GM19043 (cell line): Measurements from ENCODE around the gene PEX13.
"Not testable (repeated sequence)": the region's sequence is repeated elsewhere in the genome, so short reads cannot be mapped to it uniquely, and the experiment has no call there.

ENCODE experiments used
- ATAC-seq: cut with Tn5 transposase; IDR thresholded peaks from one replicate; pipeline ENCODE4 v1.9.1; 2021; ENCODE audit warnings: low read depth; ENCODE audit not compliant: unreplicated experiment

The PEX13 gene

DNA sequence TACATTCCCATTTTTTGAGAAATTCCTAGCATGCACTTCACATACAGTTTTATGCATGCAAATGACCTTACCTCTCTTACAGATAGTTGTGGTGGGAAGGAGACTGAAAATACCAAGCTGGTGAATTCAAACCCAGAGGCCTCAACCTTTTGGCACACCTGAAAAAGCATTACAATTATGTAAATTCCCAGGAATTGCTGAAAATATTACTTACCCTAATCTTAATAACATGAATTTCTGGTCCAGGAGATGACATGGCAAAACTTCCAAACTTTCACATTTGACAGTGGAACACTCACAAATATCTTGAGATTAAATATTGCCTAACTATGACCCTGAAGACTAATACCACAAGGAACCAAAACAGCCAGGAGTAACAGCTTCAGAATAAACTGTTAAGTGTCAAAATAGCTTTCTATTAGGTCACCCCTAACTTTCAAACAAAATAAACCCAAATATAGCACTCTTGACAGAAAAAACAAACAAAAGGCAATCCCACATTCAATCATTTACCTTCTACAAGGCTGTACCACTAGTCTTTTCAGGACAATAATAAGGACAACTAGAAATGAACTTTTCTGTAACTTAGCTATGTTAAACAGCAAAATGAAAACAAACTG, 10.9 kb upstream of the PEX13 start:
- no peak for ATAC-seq

DNA sequence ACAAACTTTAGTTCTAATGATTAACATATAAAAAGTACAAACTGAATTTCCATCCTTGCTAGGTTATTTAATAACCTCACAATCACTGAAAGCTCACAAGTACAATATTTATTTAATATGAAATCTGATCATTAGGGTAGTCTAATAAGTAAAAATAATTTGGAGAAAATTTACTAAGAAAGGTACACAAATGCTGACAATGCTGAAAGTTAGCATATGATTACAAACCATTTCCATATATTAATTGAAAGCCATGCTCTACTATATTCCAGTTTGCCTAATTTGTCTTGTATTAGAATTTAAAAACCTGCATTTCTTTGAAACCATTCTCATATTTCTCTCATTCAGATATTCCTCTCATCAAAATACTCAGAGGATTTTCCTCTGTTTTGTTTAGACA, 8.2 kb upstream of the PEX13 start:
- no peak for ATAC-seq

DNA sequence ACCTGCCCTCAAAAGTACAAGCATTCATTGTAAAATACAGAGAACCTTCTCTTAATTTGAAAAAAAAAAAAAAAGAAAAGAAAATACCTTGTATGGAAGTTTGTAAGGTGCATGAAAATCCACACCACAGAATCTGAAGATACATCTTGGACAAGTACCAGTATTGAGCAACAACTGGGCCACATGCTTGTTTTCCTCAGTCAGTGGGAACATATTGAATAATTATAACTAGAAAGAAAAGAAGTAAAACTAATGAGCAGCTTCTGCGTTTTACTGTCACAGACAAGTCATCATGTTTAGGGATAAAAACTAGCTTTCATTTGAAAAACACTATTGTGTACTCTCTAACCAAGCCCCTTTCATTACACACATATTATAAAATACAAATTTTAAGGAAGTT, 5.8 kb upstream of the PEX13 start:
- no peak for ATAC-seq

DNA sequence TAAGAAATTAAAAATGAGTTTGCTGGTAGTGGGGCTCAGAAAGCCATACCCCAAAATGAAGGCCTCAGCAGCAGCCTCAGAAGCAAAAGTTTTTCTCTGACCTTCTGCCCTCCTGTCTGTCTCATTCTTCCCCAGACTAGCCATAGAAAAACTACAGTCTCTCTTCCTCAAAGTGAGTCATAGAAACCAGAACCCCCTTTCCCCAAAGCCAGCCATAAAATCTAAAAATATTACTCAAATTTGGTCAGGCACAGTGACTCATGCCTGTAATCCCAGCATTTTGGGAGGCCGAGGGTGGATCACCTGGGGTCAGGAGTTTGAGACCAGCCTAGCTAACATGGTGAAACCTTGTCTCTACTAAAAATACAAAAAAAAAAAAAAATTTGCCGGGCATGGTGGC, 5.2 kb upstream of the PEX13 start:
- ATAC-seq: not testable (repeated sequence)

DNA sequence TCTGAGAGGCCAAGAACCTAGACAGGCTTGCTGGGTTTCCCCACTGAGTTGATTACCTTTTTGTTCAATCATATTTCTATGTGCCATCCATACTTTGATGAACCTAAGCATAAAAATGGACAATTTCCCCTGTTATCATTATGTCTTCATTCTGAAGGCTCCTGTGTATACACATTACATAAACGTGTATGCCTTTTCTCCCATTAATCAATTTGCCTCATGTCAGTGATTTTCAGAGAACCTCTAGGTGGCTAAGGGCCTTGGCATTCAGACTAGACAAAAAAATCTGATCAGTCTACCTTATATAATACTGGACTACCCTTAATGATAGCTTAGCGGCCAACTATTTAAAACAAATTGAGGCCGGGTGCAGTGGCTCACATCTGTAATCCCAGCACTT, 4.1 kb upstream of the PEX13 start:
- ATAC-seq: no peak

DNA sequence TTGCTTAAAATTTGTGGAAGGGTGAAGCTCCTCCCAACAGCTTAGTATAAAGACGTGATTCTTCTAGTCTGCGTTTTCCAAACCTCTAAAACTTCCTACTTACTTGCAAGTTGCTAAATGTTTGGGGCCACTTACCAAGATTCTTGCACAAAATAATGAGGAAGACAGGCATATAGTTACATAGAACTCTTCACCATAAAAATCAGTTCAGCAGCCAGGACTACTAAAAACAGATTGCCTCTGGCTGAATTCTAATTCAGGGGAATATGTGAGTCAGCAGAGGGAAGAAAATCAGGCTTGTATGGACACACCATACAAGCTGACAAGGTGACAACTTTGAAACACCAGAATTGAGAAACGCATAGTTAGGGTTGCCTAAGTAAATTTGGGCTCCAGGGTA, 2.8 kb upstream of the PEX13 start:
- ATAC-seq: no peak

DNA sequence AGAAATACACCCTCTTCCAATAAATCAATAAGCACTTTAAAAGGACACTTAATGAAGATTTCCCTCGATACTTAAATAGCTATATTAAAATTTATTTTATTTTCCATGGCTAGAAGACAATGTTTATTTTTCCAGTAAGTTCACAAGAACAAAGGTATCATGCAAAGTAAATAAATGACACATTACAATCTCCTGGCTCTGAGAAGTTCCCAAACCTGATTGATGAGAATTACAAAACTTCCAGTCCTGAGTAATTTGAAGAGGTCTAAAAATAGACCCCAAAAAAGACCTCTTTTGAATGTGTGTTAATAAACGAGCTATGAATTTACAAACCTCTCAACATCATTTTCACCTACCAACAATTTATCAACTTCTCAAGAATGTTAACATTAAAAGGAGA, 1.5 kb upstream of the PEX13 start:
- no peak for ATAC-seq

GRCh38 chr2:61016392-61017002, 1.0 kb upstream of the PEX13 start:
- ATAC-seq: peak; percentile 5

GRCh38 chr2:61017003-61017555, 441 bp upstream of the PEX13 start:
- peak; percentile 58 for ATAC-seq

DNA sequence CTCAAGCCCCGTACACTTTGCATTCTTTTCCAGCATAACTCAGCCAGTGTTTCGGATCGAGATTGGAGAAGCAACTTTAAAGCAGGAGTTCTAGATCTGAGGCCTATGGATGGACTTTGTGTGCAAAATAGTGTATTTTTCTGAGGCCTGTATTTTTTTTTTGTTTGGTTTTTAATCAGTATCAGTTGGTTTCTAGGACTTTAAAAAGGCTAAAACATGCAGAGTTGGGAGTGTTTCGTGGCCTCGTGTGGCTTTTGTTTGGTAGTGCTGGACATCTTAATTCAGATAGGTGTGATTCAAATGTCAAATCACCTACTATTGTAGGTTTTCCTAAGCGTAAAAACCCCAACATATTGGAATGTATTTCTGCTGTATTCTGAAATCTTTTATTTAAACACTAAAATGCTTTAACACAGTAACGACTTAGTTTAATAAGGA, 817 bp downstream of the PEX13 start:
- no peak for ATAC-seq

GRCh38 chr2:61018798-61019197, 1.3 kb downstream of the PEX13 start:
- ATAC-seq: no peak

- no peak for ATAC-seq
Observed at GRCh38 chr2:61021228-61021660, 3.7 kb downstream of the PEX13 start.

- ATAC-seq: no peak
Observed at GRCh38 chr2:61023670-61024069, 6.2 kb downstream of the PEX13 start.

DNA sequence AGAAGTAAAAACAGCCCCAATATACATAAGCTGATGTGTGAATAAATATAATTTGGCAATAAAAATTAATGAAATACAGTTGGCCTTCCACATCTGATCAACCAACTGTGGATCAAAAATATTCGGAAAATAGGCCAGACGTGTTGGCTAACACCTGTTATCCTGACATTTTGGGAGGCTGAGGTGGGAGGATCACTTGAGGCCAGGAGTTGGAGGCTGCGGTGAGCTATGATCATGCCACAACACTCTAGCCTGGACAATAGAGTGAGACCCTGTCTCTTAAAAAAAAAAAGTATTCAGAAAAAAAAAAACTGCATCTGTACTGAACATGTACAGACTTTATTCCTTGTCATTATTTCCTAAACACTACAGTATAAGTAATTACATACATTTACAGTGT, 12.0 kb downstream of the PEX13 start:
- ATAC-seq: no peak

- not testable (repeated sequence) for ATAC-seq
Observed at GRCh38 chr2:61034592-61034991, 17.1 kb downstream of the PEX13 start.

DNA sequence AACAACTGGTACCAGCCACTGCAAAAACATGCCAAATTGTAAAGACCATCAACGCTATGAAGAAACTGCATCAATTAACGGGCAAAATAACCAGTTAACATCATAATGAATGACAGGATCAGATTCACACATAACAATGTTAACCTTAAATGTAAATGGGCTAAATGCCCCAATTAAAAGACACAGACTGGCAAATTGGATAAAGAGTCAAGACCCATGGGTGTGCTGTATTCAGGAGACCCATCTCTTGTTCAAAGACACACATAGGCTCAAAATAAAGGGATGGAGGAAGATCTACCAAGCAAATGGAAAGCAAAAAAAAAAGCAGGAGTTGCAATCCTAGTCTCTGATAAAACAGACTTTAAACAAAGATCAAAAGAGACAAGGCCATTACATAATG, 19.1 kb downstream of the PEX13 start:
- not testable (repeated sequence) for ATAC-seq

DNA sequence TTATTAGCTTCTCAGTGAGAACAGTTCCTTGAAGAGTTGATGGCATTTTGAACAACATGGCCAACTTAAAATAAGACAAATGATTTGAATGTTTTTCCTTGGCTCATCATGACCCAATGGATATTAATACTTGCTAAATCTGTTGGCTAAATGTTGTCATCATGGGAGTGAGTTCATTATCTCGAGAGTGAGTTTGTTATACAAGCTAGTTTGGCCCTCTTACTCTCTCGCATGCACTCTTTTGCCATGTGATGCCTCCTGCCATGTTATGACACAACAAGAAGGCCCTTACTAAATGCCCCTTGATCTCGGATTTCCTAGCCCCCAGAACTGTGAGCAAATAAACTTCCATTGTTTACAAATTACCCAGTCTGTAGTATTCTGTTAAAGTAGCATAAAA, 25.3 kb downstream of the PEX13 start:
- no peak for ATAC-seq

- ATAC-seq: no peak
Observed at GRCh38 chr2:61044636-61045035, 27.1 kb downstream of the PEX13 start.

- ATAC-seq: no peak
Observed at GRCh38 chr2:61045226-61045625, 27.7 kb downstream of the PEX13 start.

- ATAC-seq: no peak
Observed at GRCh38 chr2:61045999-61046398, 28.5 kb downstream of the PEX13 start.

DNA sequence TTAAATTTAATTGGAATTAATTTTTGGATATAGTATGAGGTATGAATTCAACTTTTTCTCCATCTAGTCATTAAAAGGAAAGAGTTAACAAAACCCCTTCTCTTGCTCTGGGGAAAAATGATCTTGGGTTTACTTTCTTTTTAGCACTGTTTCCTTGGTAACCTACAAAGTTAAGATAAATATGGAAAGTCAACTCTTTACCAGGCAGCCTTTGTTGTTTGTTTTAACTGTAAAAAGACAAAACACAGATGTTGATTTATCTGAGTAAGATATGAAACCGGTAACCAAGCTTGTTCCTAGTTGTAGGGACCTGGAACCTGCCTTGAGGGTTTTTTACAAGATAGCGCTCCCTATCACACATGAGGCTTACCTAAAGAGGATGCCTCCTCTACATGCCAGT, 38.0 kb downstream of the PEX13 start:
- no peak for ATAC-seq

GRCh38 chr2:61057562-61057961, 40.0 kb downstream of the PEX13 start:
- no peak for ATAC-seq
